ENCODE measurements around the gene CFAP99.
"Not testable (repeated sequence)": the region's sequence is repeated elsewhere in the genome, so short reads cannot be mapped to it uniquely, and the experiment has no call there.

Gene CFAP99

DNA sequence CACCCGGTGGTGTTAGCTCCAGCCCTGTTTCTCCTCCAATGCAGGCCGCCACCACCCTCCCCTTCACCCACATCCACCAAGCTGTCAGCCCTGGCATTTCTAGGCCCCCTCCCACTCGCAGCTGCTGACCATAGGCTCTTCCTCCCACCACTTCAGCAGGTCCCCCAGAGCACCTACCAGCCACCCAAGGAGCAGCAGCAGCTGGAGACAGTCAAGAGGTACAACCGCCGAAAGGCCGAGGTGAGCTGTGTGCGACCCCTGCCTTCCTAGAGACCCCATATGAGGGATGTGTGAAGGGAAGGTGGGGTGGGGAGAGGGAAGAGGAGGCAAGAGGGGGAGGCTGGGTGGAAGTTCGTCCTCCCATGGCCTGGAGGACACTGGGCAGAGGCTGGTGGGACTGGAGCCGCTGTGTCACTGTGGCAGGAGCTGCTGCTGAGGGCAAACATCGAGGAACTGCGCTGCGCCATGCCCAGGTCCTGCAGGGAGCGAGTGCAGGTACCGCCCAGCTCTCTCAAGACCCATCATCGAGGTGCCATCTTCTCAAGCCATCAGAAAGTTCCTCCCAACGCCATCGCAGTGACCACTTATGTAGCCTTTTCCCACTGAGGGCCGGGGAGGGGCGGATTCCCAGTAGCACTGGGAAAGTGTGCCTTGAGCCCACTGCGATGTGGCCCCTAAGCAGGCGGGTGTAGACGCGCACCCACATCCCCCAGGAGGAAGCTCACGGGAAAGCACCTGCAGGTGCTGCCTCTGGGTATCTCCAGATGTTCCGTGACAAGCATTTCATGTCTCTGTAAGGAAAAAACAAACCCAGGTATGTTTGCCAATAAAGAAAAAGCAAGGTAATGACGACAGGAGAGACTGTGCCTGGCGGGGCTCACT is 31.0 kb downstream of the CFAP99 start:
- DNase-seq: no peak

DNA sequence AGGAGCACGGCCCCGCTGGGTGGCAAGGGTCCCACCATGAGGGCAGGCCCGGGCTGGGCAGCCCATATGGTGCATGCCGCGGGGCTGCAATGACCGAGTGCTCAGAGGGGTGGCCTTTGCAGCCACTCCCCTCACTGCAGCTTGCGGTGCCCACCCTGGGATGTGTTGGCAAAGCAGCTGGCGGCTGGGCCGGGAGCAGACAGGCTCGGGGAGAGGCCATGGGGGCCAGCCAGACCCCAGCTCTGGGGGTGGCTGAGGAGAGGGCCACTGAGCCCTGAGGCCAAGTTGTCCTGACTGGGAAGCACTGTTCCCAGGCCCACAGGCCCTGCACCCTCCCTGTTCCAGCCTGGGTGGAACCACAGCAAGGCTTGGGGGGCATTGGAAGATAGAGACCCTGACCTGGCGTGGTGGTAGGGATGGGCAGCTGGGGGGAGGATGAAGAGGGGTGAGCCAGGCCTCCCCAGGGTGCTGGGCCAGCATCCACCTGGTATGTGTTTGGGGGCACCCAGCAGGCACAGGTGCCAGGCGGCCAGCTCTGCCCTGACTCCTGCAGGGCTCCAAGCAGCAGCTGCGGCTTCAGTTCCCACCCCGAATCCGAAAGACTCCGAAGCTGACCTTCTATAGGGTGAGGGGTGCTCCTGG is 31.8 kb downstream of the CFAP99 start:
- DNase-seq: no peak

DNA sequence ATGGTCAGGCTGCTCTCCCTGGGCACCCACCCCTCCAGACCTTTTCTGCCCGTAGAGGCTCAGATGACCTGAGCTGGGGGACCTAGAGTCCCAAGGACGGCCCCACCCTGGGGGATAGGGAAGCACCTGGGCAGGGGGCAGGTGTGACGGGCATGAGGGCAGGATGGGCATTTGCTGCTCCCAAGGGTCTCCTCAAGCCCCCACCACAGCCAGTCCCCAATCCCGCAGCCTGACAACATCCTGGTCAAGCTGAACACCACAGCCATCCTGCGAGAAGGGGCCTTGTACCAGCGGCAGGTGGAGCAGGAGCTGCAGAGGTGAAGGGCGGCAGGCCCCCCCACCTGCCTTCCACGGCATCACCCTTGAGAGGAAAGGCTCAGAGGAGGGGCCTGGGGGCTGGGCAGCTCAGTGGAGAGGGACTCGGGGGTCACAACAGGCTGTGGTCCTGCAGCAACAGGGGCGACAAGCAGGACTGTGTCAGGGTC is 32.3 kb downstream of the CFAP99 start:
- DNase-seq: no peak

DNA sequence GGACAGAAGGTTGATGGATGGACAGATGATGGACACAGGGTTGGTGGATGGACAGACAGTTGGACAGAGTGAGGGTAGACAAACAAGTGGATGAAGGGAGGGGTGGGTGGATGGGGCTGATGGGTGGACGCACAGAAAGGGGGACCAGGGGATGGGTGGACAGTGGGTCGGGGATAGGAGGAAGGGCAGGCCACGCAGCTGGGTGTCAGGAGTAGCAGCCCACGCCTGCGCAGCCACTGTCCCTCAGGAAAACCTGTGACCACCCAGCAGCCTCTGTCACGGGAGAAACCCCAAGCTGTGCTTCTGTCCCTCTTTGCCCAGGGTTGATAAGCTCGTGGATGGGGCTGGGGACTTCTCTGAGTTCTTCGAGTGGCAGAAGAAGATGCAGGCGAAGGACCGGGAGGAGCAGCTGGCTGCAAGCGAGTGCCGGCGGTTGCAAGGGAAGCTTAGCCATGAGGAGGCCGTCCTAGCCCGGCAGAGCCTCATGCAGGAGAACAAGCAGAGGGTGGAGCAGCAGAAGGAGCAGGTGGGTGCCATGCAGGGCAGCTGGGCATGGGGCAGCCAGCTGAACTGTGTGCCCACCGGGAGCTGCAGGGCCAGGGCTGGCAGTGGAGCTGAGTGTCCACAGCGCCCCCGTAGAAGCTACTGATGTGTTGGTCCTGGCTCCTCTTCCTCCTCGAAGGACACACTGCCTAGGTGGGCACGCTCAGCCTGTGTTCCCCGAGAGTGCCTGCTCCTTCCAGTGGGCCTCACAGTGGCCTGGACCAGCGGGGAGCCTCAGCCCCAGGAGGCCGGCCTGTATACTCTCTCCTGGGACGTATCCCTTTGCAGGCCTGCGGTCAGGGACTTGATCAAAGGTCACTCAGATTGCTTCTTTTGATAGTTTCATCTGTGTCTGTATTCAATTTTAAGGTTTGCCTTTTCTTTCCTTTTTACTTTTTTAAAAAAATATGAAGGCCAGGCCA is 33.3 kb downstream of the CFAP99 start:
- DNase-seq: no peak

DNA sequence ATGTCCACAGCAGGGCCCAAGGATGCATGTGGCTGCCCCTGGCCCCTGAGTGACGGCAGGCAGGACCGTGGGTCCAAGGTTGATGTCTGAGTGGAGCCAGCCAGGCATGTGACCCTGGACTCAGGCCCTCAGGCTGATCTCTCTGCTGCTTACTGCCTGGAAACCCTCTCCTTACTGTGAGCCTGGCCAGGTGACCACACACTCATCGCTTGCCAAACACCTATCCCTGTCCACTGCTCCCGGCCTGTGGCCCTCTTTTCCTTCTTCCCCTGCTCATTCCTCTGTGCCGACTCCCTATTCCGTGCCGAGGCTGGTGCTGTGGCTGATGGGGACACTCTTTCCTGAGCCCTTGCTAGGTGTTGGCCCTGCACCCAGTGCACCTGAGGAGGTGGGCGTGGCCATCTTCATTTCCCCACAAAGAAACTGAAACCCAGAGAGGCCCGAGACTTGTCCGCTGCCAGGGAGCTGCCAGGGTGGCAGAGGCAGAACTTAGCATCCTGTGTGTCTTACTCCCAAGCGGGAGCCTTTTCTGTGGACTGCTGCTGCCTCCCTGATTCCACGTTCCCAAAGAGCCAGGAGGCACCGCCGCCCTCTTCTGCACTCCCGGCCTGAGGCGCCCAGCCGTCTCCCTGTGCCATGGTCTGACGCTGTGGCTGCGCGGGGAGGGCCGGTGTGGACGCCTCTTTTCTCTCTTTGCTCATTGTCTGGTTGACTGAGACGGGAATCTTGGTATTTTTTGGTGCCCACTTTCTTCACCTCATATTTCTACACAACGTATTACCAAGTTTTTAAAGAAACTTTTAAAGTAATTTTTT is 38.9 kb downstream of the CFAP99 start:
- DNase-seq: no peak

DNA sequence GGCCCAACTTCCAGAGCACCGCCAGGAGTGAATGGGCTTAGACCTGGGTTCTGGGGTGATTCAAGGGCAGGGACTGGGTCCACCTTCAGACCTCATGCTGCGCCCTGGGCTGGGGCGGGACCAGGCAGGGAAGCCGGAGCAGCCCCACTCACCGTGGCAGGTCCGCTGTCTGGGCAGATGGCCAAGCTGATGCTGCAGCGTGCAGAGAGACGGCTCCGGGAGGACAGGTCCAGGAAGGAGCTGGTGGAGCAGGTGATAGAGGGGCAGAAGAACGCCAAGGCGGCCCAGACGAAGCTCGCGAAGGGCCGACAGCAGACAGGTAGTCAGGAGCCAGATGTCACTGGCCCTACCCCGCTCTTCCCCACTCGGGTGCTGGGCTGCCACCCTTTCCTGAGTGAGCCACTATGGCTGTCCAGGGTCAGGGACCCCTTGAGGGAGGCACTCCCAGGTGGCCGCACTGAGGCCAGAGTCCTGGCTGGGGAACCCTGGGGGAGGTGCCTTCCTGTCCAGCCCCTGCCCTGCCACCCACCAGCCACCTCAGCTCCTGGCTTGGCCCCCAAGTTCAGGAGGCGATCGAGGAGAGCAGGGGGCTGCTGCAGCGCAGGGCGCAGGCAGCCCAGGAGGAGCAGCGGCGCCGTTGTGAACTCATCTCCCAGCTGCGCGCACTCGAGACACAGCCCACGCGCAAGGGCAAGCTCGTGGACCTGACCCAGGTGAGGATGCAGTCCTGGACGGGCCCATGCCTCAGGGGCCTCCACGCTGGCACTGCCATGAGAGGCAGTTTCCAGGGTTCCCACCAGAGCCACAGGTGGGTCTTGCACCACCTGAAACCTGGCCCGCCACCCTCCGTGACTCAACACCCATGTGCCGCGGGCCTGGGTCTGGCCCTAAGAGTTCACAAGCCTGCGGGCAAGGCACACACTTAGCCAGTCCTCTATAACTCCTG is 40.1 kb downstream of the CFAP99 start:
- DNase-seq: no peak

DNA sequence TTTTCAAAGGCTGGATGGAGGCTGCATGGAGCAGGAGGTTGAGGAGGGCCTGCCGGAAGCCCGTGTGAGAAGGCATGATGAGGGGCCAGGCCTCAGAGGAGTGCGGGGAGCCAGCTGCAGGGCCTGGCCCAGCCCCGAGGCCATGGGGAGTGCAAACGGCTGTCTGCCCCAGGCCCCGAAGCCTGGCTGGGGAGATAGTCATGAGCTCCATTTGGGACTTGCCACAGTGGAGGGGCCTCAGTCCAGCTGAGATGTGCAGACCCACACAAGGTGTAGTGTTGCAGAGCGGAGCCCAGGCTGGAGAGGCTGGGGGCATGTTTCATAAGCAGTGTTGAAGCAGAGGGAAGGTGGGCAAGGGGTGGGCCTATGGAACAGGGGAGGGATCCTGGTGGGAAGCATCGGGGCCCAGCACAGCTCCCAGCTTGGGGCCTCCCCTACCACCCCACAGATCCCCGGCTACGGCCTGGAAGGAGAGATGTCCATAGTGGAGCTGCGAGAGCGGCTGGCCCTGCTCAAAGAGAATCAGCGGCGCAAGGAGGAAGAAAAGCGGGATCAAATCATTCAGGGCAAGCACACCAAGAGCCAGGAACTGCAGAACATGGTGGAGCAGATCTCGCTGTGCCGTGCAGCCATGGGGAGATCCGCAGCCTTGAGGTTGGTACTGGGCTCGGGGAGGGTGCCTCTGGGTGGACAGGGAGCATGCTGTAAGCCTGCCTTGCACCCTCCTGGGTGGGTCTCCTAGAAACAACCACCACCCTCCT is 41.0 kb downstream of the CFAP99 start:
- no peak for DNase-seq

DNA sequence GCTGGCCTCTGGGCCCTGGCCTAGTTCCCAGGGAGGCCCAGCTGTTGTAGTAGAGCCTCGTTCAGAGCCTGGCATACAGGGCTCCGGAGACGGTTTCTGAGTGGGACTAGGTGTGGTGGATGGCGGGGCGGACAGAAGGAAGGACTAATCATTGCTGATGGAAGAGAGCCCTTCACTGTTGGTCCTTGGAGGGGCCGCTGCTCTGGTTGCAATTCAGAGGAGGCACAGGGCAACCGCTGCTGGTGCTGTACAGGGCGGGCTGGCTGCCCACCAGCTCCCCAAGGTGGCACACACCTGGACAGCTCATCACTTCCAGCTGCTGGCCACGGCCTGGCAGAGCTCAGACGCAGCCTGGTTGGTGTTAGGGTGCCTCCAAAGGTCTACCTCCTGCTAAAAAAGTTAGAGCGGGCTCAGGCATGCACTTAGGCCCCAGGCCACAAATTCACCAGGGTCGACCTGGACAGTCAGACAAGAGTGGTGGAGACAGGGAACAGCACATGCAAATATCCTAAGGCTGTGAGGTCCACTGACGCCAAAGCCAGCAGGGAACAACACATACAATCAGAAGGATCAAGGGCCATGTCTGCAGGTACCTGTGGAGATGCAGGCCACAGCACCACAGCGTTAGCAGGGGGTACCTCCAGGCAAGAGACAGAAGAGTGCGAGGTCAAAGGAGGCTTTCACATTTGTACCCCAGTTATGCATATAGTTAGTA is 42.6 kb downstream of the CFAP99 start:
- no peak for DNase-seq

DNA sequence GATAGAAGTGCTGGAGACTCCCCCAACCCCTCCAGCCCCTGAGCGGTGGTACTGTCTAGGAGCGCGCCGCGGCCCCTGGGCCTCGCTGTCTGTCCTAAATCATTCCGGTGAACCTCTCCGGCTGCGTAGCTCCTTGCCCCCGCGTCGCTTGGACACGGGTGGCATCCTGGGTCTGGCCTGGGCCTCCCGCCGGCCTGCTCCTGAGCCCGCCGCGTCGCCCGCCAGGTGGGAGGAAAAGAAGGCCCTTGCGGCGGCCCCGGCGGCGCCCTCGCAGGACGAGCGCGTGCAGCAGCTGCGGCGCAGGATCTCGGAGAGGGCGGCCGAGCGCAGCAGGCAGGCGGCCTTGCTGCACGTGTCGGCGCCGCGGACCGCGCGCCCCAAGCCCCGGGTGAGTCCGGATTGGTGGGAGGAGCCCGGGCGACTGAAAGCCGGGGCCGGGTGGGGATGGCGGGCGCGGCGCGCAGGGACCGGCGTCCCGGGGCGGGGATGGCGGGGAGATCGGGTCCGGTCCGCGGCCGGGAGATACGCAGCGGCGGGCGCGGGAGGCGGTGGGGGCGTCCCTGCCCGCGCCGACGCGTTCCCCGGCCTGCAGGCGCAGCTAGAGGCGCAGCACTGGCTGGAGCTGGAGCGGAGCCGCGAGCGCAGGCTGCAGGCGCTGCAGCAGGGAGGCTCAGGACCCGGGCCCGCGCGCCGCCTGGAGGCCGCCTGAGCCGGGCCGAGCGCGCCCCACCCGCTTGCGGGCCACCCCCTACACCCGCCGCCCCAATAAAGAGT is 43.6 kb downstream of the CFAP99 start:
- peak; percentile 12 to 54 for DNase-seq

DNA sequence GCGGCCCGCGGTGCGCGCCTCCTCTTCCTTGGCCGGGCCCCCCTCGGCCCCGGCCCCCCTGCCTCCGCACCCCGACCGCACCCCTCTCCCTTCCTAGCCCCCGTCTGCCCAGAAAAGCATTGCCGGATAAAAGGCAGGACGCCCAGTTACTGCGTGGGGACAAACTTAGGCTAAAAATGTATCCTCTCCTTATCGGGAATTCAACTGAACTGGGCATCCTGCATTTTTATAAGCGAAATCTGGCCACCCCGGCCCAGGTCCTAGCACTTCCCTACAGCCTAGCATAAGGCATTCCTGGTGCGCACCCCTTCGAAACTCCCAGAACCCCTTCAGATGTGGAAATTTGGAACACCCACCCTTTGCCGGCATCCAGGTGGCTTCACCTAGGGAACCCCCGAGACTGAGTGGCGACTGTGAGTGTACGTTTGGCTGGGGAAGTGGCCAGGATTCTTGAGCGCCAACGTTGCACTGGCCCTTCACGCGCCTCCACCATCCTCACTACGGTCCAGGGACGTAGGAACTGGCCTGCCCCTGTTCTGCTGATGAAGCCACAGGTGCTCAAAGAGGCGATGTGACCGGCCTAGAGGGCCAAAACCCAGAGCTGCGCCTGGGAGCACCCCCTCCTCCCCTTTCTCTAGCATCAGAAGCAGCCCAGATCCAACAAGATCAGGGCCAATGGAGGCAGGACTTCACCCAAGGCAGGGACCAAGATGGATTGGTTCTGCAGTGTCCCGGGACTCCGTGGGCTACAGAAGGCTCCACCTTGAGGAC is 44.4 kb downstream of the CFAP99 start:
- DNase-seq: no peak

DNA sequence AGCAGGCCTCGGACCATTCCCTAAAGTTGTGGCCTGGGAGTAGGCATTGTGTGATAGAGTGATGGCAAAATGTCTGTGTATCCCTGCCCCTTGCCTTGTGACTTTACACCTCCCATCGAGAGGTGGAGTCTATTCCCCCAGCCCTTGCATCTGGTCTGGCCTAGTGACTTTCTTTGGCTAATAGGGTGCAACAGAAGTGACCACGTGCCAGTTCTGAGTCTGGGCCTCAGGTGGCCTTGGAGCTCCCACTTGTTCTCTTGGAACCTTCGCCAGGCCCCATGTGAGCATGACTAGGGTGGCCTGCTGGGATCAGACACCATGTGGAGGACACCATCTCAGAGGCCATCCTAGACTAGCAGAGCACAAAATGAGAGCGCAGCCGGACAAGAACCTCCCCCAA is 46.3 kb downstream of the CFAP99 start:
- DNase-seq: no peak

DNA sequence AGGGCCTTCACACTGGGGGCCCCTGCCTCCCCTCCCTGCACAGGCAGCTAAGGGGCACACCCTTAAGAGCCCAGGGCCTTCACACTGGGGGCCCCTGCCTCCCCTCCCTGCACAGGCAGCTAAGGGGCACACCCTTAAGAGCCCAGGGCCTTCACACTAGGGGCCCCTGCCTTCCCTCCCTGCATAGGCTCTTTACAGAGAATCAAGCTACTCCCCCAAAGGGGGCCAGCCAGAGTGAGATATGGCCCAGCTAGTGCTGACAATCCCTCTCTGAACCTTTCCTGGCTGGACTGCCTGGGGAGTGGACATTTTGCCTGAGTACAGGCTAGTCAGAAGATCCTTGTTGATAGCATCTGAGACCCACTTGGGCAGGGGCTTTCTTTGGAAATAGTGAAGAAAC is 46.8 kb downstream of the CFAP99 start:
- not testable (repeated sequence) for DNase-seq

DNA sequence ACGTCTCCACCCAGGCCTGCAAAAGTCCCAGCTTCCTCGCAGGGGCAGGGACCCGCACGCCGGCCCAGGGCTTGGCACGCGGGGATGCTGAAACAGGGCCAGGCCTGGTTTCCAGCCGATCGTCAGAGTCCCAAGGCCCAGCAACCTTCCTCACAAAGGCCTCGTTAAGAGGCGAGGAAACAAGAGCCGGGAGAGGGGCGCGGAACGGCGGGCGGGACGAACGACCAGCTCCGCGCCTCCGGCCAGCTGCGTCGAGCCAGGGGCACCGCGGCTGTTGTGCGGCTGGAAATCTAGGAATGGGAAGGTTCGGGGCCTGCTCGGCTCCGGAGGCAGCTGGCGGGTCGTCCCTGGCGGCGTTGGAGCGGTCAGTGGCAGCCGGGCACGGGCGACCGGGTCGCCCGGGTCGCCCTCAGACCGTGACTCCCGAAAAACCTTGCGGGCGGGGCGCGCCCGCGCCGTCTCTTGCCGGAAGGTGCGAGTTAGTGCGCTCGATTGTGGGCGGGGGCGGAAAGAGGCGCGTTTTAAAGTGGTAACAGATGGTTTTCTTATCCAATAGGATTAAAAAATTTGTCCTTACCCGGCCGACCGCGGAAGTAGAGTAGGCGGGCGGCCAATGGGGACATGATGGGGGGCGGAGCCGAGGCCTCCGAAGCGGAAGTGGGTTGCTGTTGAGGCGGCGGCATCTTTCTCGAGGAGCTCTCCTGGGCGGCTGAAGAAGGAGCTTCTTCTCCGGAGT is 49.9 kb downstream of the CFAP99 start, which contains the start of gene RNF4:
TSS of gene RNF4 (plus strand) at position 651 of the 736 bp plus-strand sequence. CDS start 21,388 bp downstream, outside the sequence.
- peak; percentile 85 to 98 for DNase-seq

DNA sequence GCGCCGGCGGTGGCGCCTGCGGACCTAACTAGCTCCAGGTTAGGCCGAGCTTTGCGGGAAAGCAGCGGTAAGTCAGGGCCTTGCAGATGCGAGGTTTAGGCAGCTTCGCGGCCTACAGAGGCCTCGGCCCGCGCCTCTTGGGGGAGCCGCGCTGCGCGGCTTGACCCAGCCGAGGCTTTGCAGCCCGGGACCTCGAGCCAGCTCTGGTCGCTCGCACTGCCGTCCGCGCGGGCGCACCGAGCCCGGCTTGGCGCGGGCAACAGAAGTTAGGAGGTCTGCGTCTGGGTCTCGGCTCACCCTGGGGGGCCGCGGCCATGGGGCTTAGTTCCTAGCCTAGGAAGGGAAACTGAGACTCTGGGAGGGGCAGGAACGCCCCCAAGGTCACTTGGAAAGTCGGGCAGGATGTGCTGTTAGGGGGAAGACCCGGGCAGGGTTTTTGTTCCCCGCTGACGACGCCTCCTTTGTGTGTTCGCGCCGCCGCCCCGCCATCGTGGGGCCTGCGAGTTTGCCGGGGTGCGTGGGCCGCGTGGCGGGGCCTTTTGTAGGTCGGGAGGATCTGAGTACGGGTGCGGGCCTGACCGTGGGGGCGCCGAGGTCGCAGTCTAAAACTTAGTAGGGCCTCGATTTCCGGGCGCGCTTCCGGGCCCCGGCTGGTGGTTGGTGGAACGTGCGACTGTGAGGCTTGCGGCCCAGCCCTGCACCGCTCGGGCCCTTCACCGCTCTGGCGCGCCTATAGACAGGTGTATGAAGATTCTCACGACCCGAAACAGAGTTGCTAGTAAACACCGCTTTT is 50.6 kb downstream of the CFAP99 start:
- DNase-seq: no peak

DNA sequence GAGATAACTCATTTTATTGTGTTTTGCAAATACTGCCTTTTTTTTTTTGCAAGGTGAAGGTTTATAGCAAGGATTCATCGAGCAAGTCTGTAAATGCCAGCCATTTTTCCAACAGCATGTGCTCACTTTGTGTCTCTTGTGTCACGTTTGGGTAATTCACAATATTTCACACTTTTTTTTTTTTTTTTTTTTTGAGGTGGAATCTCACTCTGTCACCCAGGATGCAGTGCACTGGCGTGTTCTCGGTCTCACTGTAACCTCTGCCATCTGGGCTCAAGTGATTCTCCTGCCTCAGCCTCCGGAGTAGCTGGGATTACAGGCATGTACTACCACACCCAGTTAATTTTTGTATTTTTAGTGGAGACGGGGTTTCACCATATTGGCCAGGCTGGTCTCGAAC is 52.0 kb downstream of the CFAP99 start:
- no peak for DNase-seq

DNA sequence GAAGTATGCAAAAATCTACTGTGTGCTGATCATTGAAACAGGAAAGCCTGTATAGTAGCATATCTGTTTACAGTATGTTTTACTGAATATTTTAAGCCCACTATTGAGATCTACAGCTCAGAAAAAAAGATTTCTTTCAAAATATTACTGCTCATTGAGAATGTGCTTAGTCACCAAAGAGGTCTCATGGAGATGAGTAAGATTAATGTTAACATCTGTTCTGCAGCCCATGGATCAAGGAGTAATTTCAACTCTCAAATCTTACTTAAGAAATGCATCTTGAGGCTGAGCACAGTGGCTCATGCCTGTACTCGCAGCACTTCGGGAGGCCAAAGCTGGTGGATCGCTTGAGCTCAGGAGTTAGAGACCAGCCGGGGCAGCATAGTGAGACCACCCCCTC is 53.4 kb downstream of the CFAP99 start:
- DNase-seq: no peak

All from NCI-H187 (cell line).